Measurements from ENCODE around the gene PARPBP.

GRCh38 chr12:102096855-102097254 lies 23.1 kb upstream of the PARPBP start:
- TF ChIP-seq CTCF (IDR thresholded peaks at IDR 0.05) (no peak), POLR2A (IDR thresholded peaks at IDR 0.05) (no peak), EP300 (IDR thresholded peaks at IDR 0.05) (no peak)
